Common myeloid progenitor, CD34-positive (primary cell): ENCODE data around the gene ZNF26.
"Not testable (repeated sequence)": the region's sequence is repeated elsewhere in the genome, so short reads cannot be mapped to it uniquely, and the experiment has no call there.

Source experiments
- CTCF ChIA-PET: fragments of 350-600 bp; sonication (Branson Sonifier 250); formaldehyde crosslinking; loops from one replicate; lab custom pipeline; 2021; ENCODE audit warnings: antibody characterized with exemption; lab: Charles Lee
- POLR2A ChIA-PET: fragments of 350-600 bp; sonication (Branson Sonifier 250); formaldehyde crosslinking; loops from one replicate; lab custom pipeline; 2021; ENCODE audit warnings: antibody characterized with exemption; lab: Charles Lee
- DNase-seq, 3 donors: peaks; one replicate each; pipeline versions ENCODE4 v3.0.0 to v3.0.0-alpha.2; 2013
- H3K27ac ChIP-seq, 2 experiments: 1 replicate in 1 of 2; 2 replicates in 1 of 2; pipeline ENCODE4 v1.7.0; 2013; ENCODE audit warnings: inconsistent platforms in 2 of 2, low read length in 2 of 2, mild to moderate bottlenecking in 2 of 2, low read depth in 1 of 2, moderate library complexity in 1 of 2; ENCODE audit not compliant: severe bottlenecking in 2 of 2, insufficient read depth in 1 of 2, poor library complexity in 1 of 2
- H3K27me3 ChIP-seq, 5 experiments: replicated peaks in 2 of 5; 1 replicate in 3 of 5; 2 replicates in 2 of 5; pipeline versions ENCODE4 v1.6.1 to v1.7.0; 2013; ENCODE audit warnings: low read length in 4 of 5, mild to moderate bottlenecking in 2 of 5, moderate library complexity in 2 of 5, inconsistent platforms in 1 of 5; ENCODE audit not compliant: insufficient read depth in 5 of 5, control insufficient read depth in 4 of 5
- H3K36me3 ChIP-seq, 4 experiments: 1 replicate in 2 of 4; 2 replicates in 2 of 4; pipeline versions ENCODE4 v1.6.1 to v1.7.0; 2013; ENCODE audit warnings: low read length in 3 of 4, control low read depth in 1 of 4, mild to moderate bottlenecking in 1 of 4; ENCODE audit not compliant: control insufficient read depth in 4 of 4, insufficient read depth in 4 of 4
- H3K4me1 ChIP-seq, 4 experiments: 1 replicate in 3 of 4; 2 replicates in 1 of 4; pipeline versions ENCODE4 v1.6.1 to v1.7.1; 2013; ENCODE audit warnings: low read length in 3 of 4, mild to moderate bottlenecking in 3 of 4, control low read depth in 1 of 4, inconsistent platforms in 1 of 4, moderate library complexity in 1 of 4; ENCODE audit not compliant: control insufficient read depth in 4 of 4, insufficient read depth in 4 of 4; ENCODE audit errors: control extremely low read depth in 1 of 4
- H3K4me3 ChIP-seq, 7 experiments: 1 replicate in 4 of 7; 2 replicates in 3 of 7; pipeline versions ENCODE4 v1.5.1 to v1.7.0; 2013; ENCODE audit warnings: mild to moderate bottlenecking in 7 of 7, low read length in 6 of 7, moderate library complexity in 6 of 7, inconsistent platforms in 2 of 7, low read depth in 2 of 7, control low read depth in 1 of 7; ENCODE audit not compliant: insufficient read depth in 4 of 7, control insufficient read depth in 1 of 7; ENCODE audit errors: extremely low read depth in 1 of 7
- H3K9me3 ChIP-seq, 5 experiments: 1 replicate in 4 of 5; 2 replicates in 1 of 5; pipeline versions ENCODE4 v1.6.1 to v1.7.1; 2013; ENCODE audit warnings: low read length in 4 of 5, mild to moderate bottlenecking in 2 of 5, inconsistent platforms in 1 of 5, low read depth in 1 of 5, moderate library complexity in 1 of 5; ENCODE audit not compliant: control insufficient read depth in 4 of 5, insufficient read depth in 2 of 5; ENCODE audit errors: control extremely low read depth in 1 of 5
- WGBS: methylation state at CpG from one replicate; pipeline ENCODE4 v1.1.5; 2013; ENCODE audit not compliant: insufficient coverage; 5-methylcytosine and 5-hydroxymethylcytosine counted together

The ZNF26 gene

DNA sequence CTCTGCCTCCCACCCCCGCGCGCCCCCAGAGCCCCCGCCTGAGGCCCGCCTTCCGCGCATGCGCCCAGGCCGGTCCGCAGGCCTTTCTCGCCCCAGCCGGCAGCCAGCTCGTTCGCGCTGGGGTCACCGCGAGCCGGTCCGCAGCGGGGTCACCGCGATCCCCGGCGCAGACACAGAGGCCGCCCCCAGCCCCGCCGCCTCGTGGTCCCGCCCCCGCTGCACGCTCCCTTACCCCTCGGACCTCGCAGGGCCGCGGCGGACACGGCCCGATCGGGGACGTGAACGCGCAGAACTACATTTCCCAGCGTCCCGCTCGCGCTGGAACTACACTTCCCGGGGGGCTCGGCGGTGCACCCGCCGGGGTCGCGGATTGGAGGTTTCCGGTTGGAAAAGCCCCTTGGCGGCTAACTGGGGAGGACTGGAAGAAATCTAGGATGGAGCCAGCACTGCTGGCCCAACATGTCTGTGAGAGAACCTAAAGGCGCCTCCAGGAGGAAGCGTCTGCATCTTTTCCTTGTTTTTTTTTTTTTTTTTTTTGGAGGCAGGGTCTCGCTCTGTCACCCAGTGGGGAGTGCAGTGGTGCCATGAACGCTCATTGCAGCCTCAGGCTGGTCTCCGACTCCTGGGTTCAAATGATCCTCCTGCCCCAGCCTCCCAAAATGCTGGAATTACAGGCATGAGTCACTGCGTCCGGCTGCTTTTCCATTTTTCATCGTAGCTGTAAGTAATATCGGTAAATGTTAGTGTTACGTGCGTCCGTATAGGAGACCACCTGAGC is 30.0 kb upstream of the ZNF26 start, which contains the start of gene ZNF605:
TSS of gene ZNF605 (minus strand) at position 296 of the 778 bp plus-strand sequence. CDS start 10,671 bp downstream, outside the sequence.
- DNase-seq, result peak; percentile 88 to 96 (median 95)
- POLR2A ChIA-PET, result no interaction called here
- Histone ChIP-seq H3K27me3 (no peaks in the 10 kb centered on the region), H3K4me3 (peak within 1 kb of the TSS; percentile 77 to 96 (median 91)), H3K9me3 (peaks cover 7 to 30% (median 25%) of the 10 kb centered on the region in 5 experiments), H3K36me3 (peaks cover 0 to 10% (median 0%) of the 10 kb centered on the region in 4 experiments), H3K27ac (peak within 1 kb of the TSS; percentile 58 to 86), H3K4me1 (peaks cover 0 to 13% (median 7%) of the 10 kb centered on the region in 4 experiments)
- CTCF ChIA-PET, result no interaction called here
- 2% methylated on average over 48 of the region's 67 CpGs for WGBS

DNA sequence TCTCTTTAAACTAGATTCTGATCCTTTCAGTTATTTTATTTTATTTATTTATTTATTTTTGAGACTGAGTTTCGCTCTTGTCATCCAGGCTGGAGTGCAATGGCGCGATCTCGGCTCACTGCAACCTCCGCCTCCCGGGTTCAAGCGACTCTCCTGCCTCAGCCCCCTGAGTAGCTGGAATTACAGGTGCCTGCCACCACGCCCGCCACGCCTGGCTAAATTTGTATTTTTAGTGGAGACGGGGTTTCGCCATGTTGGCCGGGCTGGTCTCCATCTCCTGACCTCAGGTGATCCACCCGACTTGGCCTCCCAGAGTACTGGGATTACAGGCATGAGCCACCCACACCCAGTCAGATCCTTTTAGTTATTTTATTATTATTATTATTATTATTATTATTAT is 24.4 kb upstream of the ZNF26 start:
- DNase-seq, CTCF ChIA-PET, POLR2A ChIA-PET, H3K4me1 ChIP-seq, H3K4me3 ChIP-seq, H3K27ac ChIP-seq, H3K27me3 ChIP-seq: not testable (repeated sequence)
- Histone ChIP-seq H3K36me3 (peaks cover 2 to 31% (median 3%) of the 10 kb centered on the region in 4 experiments), H3K9me3 (peaks cover 1 to 43% (median 32%) of the 10 kb centered on the region in 5 experiments)
- WGBS, result 93% methylated on average over 6 of the region's 14 CpGs

GRCh38 chr12:132963947-132964346 is 22.2 kb upstream of the ZNF26 start:
- H3K27ac ChIP-seq, H3K4me3 ChIP-seq, DNase-seq, H3K27me3 ChIP-seq, H3K4me1 ChIP-seq, POLR2A ChIA-PET: not testable (repeated sequence)
- Histone ChIP-seq H3K9me3 (peaks cover 1 to 60% (median 41%) of the 10 kb centered on the region in 5 experiments), H3K36me3 (peaks cover 2 to 35% (median 3%) of the 10 kb centered on the region in 4 experiments)
- CTCF ChIA-PET, result interaction anchor here (1.2 kb wide), 1 partner anchor 39 kb away, joined by 3 read pairs; no protein-coding TSS in a partner anchor
- WGBS, result 89% methylated on average over 5 of the region's 10 CpGs

DNA sequence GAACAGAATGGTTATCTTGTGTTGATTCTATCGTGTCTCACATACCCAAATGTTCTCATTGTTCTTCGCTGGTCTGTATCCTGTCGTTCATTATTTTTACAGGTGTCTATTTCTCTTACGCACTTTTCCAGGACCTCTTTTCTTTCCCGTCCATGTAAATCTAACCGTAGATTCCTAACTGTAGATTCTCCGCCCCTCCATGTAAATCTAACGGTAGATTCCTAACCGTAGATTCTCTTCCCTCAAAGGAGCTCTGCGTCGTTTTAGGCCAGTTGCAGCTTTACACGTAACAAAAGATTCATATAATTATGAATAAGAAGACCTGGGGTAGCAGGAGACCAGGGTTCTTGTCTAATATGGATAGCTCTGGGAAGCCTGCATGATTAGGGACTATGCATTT is 20.4 kb upstream of the ZNF26 start:
- no peaks in the 10 kb centered on the region for H3K4me1 ChIP-seq
- H3K27ac ChIP-seq, result no peak overlapping the region
- peaks cover 2 to 35% (median 3%) of the 10 kb centered on the region in 4 experiments for H3K36me3 ChIP-seq
- POLR2A ChIA-PET, result no interaction called here
- DNase-seq, result no peak
- H3K27me3 ChIP-seq, result no peaks in the 10 kb centered on the region
- 93% methylated on average over 12 of the region's 12 CpGs for WGBS
- CTCF ChIA-PET, result interaction anchor here (1.0 kb wide), 2 partner anchors 12 to 51 kb away, joined by 3 read pairs; no protein-coding TSS in a partner anchor
- no peak overlapping the region for H3K4me3 ChIP-seq
- peaks cover 0 to 62% (median 45%) of the 10 kb centered on the region in 5 experiments for H3K9me3 ChIP-seq

DNA sequence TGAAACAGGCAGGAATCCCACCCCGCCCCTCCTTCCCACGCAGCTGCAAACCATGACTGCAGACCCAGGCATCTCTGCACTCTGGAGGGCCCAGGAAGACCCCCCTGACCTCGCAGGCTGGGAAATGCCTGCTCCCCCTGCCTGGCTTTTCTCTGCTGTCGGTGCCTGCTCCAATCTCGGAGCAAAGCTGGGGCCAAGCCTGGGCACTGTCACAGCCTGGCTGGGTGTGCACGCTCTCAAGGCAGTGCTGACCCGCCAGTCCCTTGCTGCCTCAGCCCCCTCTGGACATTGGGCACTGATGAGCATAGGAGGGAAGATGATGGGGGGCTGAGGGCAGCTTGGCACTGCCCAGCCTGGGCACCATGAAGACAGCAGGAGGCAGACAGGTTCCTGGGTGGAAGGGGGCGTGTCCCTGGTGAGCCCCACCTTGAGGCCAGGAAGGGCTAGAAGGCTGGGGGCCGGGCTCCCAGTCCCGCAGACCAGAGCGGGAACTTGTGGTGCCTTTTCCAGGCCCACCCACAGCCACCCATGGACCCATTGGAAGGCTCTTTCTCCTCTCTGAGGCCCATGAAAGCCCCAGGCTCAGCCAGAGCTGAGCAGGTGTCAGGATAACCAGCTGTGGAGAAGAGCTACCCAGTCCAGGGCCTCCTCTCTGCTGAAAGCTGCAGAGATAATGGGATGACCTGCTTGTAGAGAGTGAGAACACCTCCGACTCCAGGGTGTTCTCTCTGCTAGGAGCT is 19.3 kb upstream of the ZNF26 start:
- ChIA-PET POLR2A (no interaction called here), CTCF (interaction anchor here (1.0 kb wide), 2 partner anchors 11 to 50 kb away, joined by 3 read pairs; no protein-coding TSS in a partner anchor)
- no peak for DNase-seq
- H3K4me3 ChIP-seq, result no peak overlapping the region
- no peaks in the 10 kb centered on the region for H3K4me1 ChIP-seq
- WGBS, result 92% methylated on average over 7 of the region's 12 CpGs
- H3K27me3 ChIP-seq, result no peaks in the 10 kb centered on the region
- peaks cover under 1 to 64% (median 45%) of the 10 kb centered on the region in 5 experiments for H3K9me3 ChIP-seq
- H3K27ac ChIP-seq, result no peak overlapping the region
- H3K36me3 ChIP-seq, result peaks cover 2 to 35% (median 3%) of the 10 kb centered on the region in 4 experiments

DNA sequence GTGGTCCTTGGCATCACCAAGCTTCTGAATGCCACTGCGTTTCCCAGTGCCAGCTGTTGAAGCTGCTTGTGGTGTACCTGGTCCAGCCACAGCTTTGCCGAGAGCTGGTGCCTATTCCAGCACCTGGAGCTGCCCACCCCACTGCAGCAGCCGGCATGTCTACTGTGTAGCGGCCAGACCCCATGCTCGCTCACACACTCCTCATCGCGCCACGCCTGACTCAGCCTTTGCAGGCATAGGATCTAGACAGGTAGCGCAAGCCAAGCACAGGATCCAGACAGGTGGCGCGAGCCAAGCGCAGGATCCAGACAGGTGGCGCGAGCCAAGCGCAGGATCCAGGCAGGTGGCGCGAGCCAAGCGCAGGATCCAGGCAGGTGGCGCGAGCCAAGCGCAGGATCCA is 18.4 kb upstream of the ZNF26 start:
- POLR2A ChIA-PET, result no interaction called here
- no peak overlapping the region for H3K4me3 ChIP-seq
- no peak overlapping the region for H3K27ac ChIP-seq
- H3K4me1 ChIP-seq, result no peaks in the 10 kb centered on the region
- CTCF ChIA-PET, result no interaction called here
- no peak for DNase-seq
- peaks cover 2 to 31% (median 3%) of the 10 kb centered on the region in 4 experiments for H3K36me3 ChIP-seq
- 99% methylated on average over 8 of the region's 21 CpGs for WGBS
- peaks cover 1 to 71% (median 48%) of the 10 kb centered on the region in 5 experiments for H3K9me3 ChIP-seq
- H3K27me3 ChIP-seq, result no peaks in the 10 kb centered on the region
